IMR-90 (cell line): ENCODE measurements around the gene GRIK3. TPM values are rescaled to one million over a fixed set of nuclear protein-coding genes. Genes with fewer than 3 reads are reported as not detected.

Experiments
- ATAC-seq: fragments of 200-7000 bp; cut with Tn5 transposase; 2 replicates; pipeline ENCODE4 v1.9.1; 2020; ENCODE audit warnings: low read depth, mild to moderate bottlenecking, moderate library complexity
- BruUV-seq: library from RNA; stranded (reverse); fragments of 400-500 nt; replicated peaks from 2 replicates; lab custom pipeline; 2021; lab: Mats Ljungman, UMichigan
- CTCF ChIA-PET: fragments of 300-600 bp; formaldehyde crosslinking; extraction: SDS; loops from one replicate; lab custom pipeline; 2021; ENCODE audit warnings: antibody characterized with exemption; lab: Yijun Ruan, JAX
- POLR2A ChIA-PET: fragments of 300-600 bp; sonication (Branson Sonifier 250); formaldehyde crosslinking; loops from one replicate; lab custom pipeline; 2022; ENCODE audit warnings: antibody characterized with exemption; ENCODE audit not compliant: unreplicated experiment; lab: Charles Lee
- DNase-seq: peaks from one replicate; pipeline ENCODE4 v3.0.0; 2013
- H2AFZ ChIP-seq: replicated peaks from 2 replicates; pipeline ENCODE3; 2013; ENCODE audit warnings: low read length, mild to moderate bottlenecking; ENCODE audit not compliant: poor library complexity
- H2AK5ac ChIP-seq: 2 replicates; pipeline ENCODE4 v1.6.1; 2013; ENCODE audit warnings: low read depth, low read length, inconsistent platforms
- H2AK9ac ChIP-seq: replicated peaks from 2 replicates; pipeline ENCODE3; 2013; ENCODE audit warnings: mild to moderate bottlenecking, low read depth, low read length, moderate library complexity; ENCODE audit not compliant: poor library complexity
- H2BK120ac ChIP-seq: 2 replicates; pipeline ENCODE4 v1.6.1; 2013; ENCODE audit warnings: low read depth, low read length, inconsistent platforms
- H2BK15ac ChIP-seq: 3 replicates; pipeline ENCODE4 v1.6.1; 2013; ENCODE audit warnings: low read depth, low read length, inconsistent platforms
- H2BK20ac ChIP-seq: 2 replicates; pipeline ENCODE4 v1.6.1; 2013; ENCODE audit warnings: low read depth, mild to moderate bottlenecking, inconsistent platforms, low read length, moderate library complexity
- H2BK5ac ChIP-seq: 2 replicates; pipeline ENCODE4 v1.6.1; 2013; ENCODE audit warnings: mild to moderate bottlenecking, low read depth, low read length, inconsistent platforms; ENCODE audit not compliant: poor library complexity, severe bottlenecking
- H3K14ac ChIP-seq: replicated peaks from 2 replicates; pipeline ENCODE4 v1.6.1; 2013; ENCODE audit warnings: low read depth, low read length, inconsistent platforms
- H3K18ac ChIP-seq: 2 replicates; pipeline ENCODE4 v1.6.1; 2013; ENCODE audit warnings: low read depth, low read length, control low read depth
- H3K23ac ChIP-seq: 2 replicates; pipeline ENCODE4 v1.6.1; 2013; ENCODE audit warnings: low read depth, low read length, inconsistent platforms
- H3K27ac ChIP-seq: 2 replicates; pipeline ENCODE4 v1.5.1; 2013; ENCODE audit warnings: mild to moderate bottlenecking, control low read depth, low read length; ENCODE audit not compliant: insufficient read depth
- H3K27me3 ChIP-seq: 2 replicates; pipeline ENCODE4 v1.6.1; 2013; ENCODE audit warnings: low read length; ENCODE audit not compliant: control insufficient read depth, insufficient read depth
- H3K36me3 ChIP-seq: 2 replicates; pipeline ENCODE4 v1.6.1; 2013; ENCODE audit warnings: low read length, mixed read lengths; ENCODE audit not compliant: control insufficient read depth, insufficient read depth
- H3K4ac ChIP-seq: 2 replicates; pipeline ENCODE4 v1.6.1; 2013; ENCODE audit warnings: low read depth, low read length, inconsistent platforms
- H3K4me1 ChIP-seq: 2 replicates; pipeline ENCODE4 v1.6.1; 2013; ENCODE audit warnings: low read length, mixed read lengths; ENCODE audit not compliant: control insufficient read depth, insufficient read depth
- H3K4me2 ChIP-seq: 2 replicates; pipeline ENCODE4 v1.6.1; 2013; ENCODE audit warnings: low read depth, mild to moderate bottlenecking, control low read depth, low read length, moderate library complexity
- H3K4me3 ChIP-seq: 2 replicates; pipeline ENCODE4 v1.5.1; 2013; ENCODE audit warnings: low read depth, mild to moderate bottlenecking, control low read depth, low read length, moderate library complexity; ENCODE audit not compliant: insufficient read depth
- H3K56ac ChIP-seq: 2 replicates; pipeline ENCODE4 v1.6.1; 2013; ENCODE audit warnings: low read length, inconsistent platforms; ENCODE audit not compliant: insufficient read depth; ENCODE audit errors: extremely low read depth
- H3K79me1 ChIP-seq, 2 experiments: 2 replicates each; pipeline ENCODE4 v1.6.1; 2013; ENCODE audit warnings: low read length in 2 of 2, inconsistent platforms in 1 of 2, low read depth in 1 of 2
- H3K9ac ChIP-seq: 2 replicates; pipeline ENCODE4 v1.6.1; 2013; ENCODE audit warnings: low read depth, low read length, control low read depth
- H3K9me1 ChIP-seq: 2 replicates; pipeline ENCODE4 v1.6.1; 2013; ENCODE audit warnings: low read length, inconsistent platforms; ENCODE audit not compliant: insufficient read depth
- H3K9me3 ChIP-seq: 2 replicates; pipeline ENCODE4 v1.6.1; 2013; ENCODE audit warnings: low read length; ENCODE audit not compliant: control insufficient read depth, insufficient read depth
- H4K20me1 ChIP-seq: 2 replicates; pipeline ENCODE4 v1.6.1; 2013; ENCODE audit warnings: low read length, inconsistent platforms; ENCODE audit not compliant: insufficient read depth
- H4K5ac ChIP-seq: 2 replicates; pipeline ENCODE4 v1.6.1; 2013; ENCODE audit warnings: mild to moderate bottlenecking, low read depth, low read length, control low read depth
- H4K8ac ChIP-seq, 2 experiments: 2 replicates each; pipeline ENCODE4 v1.6.1; 2013; ENCODE audit warnings: low read depth in 2 of 2, low read length in 2 of 2, control low read depth in 1 of 2, inconsistent platforms in 1 of 2
- H4K91ac ChIP-seq: 2 replicates; pipeline ENCODE4 v1.6.1; 2013; ENCODE audit warnings: low read depth, low read length, inconsistent platforms; ENCODE audit not compliant: insufficient read depth
- CHD1 ChIP-seq: IDR thresholded peaks from 2 replicates; pipeline ENCODE4 v1.6.1; 2012; ENCODE audit warnings: low read depth, low read length, improper control_type of control experiment
- WGBS, 2 experiments: methylation state at CpG; one replicate each; pipeline versions ENCODE4 v1.1.5 to v1.1.7; 2013; ENCODE audit warnings: missing lambda C conversion rate in 2 of 2; ENCODE audit not compliant: insufficient read length in 1 of 2; ENCODE audit errors: extremely low coverage in 2 of 2; 5-methylcytosine and 5-hydroxymethylcytosine counted together
- dilution Hi-C: fragments of 300-500 bp; cut with HindIII; formaldehyde crosslinking; loops from one replicate; pipeline ENCODE4 v1.14.3; 2018; ENCODE audit warnings: low sequenced_read_pairs; ENCODE audit not compliant: unreplicated experiment
- in situ Hi-C: fragments of 300-500 bp; cut with MboI; formaldehyde crosslinking; loops from 3 replicates; pipeline ENCODE4 v1.14.3; 2019; ENCODE audit warnings: low sequenced_read_pairs, inconsistent platforms, mixed read lengths
- intact Hi-C: fragments of 100-400 bp; cut with micrococcal nuclease; formaldehyde crosslinking; loops from 2 replicates; pipeline ENCODE4 v1.10.0; 2022
- polyA plus RNA-seq, 3 experiments: library from polyadenylated mRNA; depleted of rRNA; stranded (reverse); fragments of >200 nt; gene quantifications; 2 replicates each; pipeline ENCODE4 v1.2.3, GENCODE V29; 2012; ENCODE audit warnings: low replicate concordance in 1 of 3
- total RNA-seq: library from RNA; depleted of rRNA; stranded (reverse); fragments of >200 nt; gene quantifications from 2 replicates; pipeline ENCODE4 v1.2.3, GENCODE V29; 2012

Gene GRIK3
- total and polyA plus RNA-seq, 2 of the 4 experiments (the other 2 are of a cell fraction) = not detected

DNA sequence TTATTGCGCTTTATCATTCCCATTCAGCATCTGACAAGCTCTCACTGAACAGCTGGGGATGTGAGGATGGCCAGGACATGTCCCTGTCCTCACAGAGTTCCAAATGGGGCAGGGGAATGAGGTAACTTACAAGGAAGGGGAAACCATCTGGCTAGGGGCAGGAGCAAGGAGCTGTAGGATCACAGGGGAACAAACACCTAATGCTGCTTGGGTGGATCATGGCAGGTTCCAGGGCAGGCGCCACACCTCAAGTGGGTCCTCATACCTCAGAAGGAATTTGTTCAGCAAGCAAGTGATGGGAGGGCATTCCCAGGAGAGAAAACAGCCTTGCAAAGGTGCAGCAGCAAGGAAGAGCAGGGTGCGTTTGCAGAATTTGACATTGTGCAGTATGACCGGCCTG is 35.1 kb upstream of the GRIK3 start:
- H2BK5ac ChIP-seq = no peak overlapping the region
- no peak for TF ChIP-seq CHD1
- POLR2A ChIA-PET = no interaction called here

More for the DNA sequence above, 35.1 kb upstream of the GRIK3 start:
- Histone ChIP-seq H3K4me1 (no peaks in the 10 kb centered on the region), H2BK120ac (no peak overlapping the region), H3K27ac (no peak overlapping the region), H4K20me1 (no peaks in the 10 kb centered on the region), H3K9me3 (no peaks in the 10 kb centered on the region), H3K36me3 (no peaks in the 10 kb centered on the region), H3K14ac (no peak overlapping the region), H3K4ac (no peak overlapping the region), H2BK20ac (no peak overlapping the region), H2BK15ac (no peak overlapping the region), H3K56ac (no peak overlapping the region), H4K5ac (no peak overlapping the region), H3K27me3 (no peaks in the 10 kb centered on the region), H2AK5ac (no peak overlapping the region), H3K9me1 (no peaks in the 10 kb centered on the region), H3K4me2 (no peak overlapping the region), H4K8ac (no peak overlapping the region), H3K4me3 (no peak overlapping the region), H2AFZ (no peak overlapping the region), H2AK9ac (no peak overlapping the region), H3K9ac (no peak overlapping the region), H4K91ac (no peak overlapping the region), H3K79me1 (no peaks in the 10 kb centered on the region), H3K18ac (no peak overlapping the region), H3K23ac (no peak overlapping the region)
- dilution Hi-C loops (no loop called here), in situ Hi-C loops (no loop called here), intact Hi-C loops (no loop called here)
- CTCF ChIA-PET = no interaction called here
- 67% methylated on average over 2 of the region's 4 CpGs; no CpG with 5 or more reads in 1 of the 2 experiments for WGBS, 2 experiments
- BruUV-seq = no TSS peak
- ATAC-seq (no peak), DNase-seq (no peak)
